Neural crest cell (in vitro differentiated cells): ENCODE measurements around the gene TACR3. TPM values are rescaled to one million over a fixed set of nuclear protein-coding genes. Genes with fewer than 3 reads are reported as not detected.

ENCODE experiments used
- DNase-seq: peaks from one replicate; pipeline ENCODE4 v3.0.0; 2021; ENCODE audit warnings: low read depth, mixed read lengths, low spot score
- H3K27ac Mint-ChIP-seq: one replicate; pipeline ENCODE4 v1.8.0; 2021; ENCODE audit warnings: mild to moderate bottlenecking, mixed read lengths; ENCODE audit not compliant: unreplicated experiment
- H3K27me3 Mint-ChIP-seq: 2 replicates; pipeline ENCODE4 v1.8.0; 2021; ENCODE audit warnings: low read depth, mild to moderate bottlenecking, mixed read lengths
- H3K36me3 Mint-ChIP-seq: 2 replicates; pipeline ENCODE4 v1.8.0; 2021; ENCODE audit warnings: low read depth, mild to moderate bottlenecking, mixed read lengths
- H3K4me1 Mint-ChIP-seq: 2 replicates; pipeline ENCODE4 v1.8.0; 2021; ENCODE audit warnings: mixed read lengths
- H3K4me3 Mint-ChIP-seq: one replicate; pipeline ENCODE4 v1.8.0; 2021; ENCODE audit warnings: mild to moderate bottlenecking, mixed read lengths
- H3K9me3 Mint-ChIP-seq: 2 replicates; pipeline ENCODE4 v1.8.0; 2021; ENCODE audit warnings: mixed read lengths
- CTCF ChIP-seq: fragments of 200-600 bp; sonication (generic); conservative IDR thresholded peaks from 2 replicates; pipeline ENCODE4 v1.5.0; 2021; ENCODE audit warnings: antibody characterized with exemption, mild to moderate bottlenecking
- total RNA-seq: library from RNA; stranded (reverse); gene quantifications from 2 replicates; pipeline ENCODE4 v1.2.1, GENCODE V29; 2021

The TACR3 gene
- total RNA-seq, 1 donor from 2014 or later, result 0.82 TPM

GRCh38 chr4:103664436-103665075, 55.2 kb downstream of the TACR3 start:
- Mint-ChIP-seq H3K36me3 (no peaks in the 10 kb centered on the region), H3K27me3 (no peaks in the 10 kb centered on the region), H3K9me3 (no peaks in the 10 kb centered on the region), H3K27ac (no peak overlapping the region), H3K4me1 (no peaks in the 10 kb centered on the region), H3K4me3 (no peak overlapping the region)
- no peak for TF ChIP-seq CTCF
- no peak for DNase-seq

GRCh38 chr4:103648541-103648940, 71.2 kb downstream of the TACR3 start:
- H3K27me3 Mint-ChIP-seq, result no peaks in the 10 kb centered on the region

GRCh38 chr4:103645991-103646390, 73.8 kb downstream of the TACR3 start:
- H3K27ac Mint-ChIP-seq, result no peak overlapping the region
- H3K27me3 Mint-ChIP-seq, result no peaks in the 10 kb centered on the region
- no peaks in the 10 kb centered on the region for H3K4me1 Mint-ChIP-seq
- DNase-seq, result no peak
- no peak overlapping the region for H3K4me3 Mint-ChIP-seq
- TF ChIP-seq CTCF, result no peak
- H3K9me3 Mint-ChIP-seq, result peaks cover 3% of the 10 kb centered on the region
- no peaks in the 10 kb centered on the region for H3K36me3 Mint-ChIP-seq

More at GRCh38 chr4:103648541-103648940, 71.2 kb downstream of the TACR3 start:
- no peak for TF ChIP-seq CTCF
- DNase-seq, result no peak
- H3K27ac Mint-ChIP-seq, result no peak overlapping the region
- no peaks in the 10 kb centered on the region for H3K4me1 Mint-ChIP-seq
- no peaks in the 10 kb centered on the region for H3K36me3 Mint-ChIP-seq
- peaks cover 6% of the 10 kb centered on the region for H3K9me3 Mint-ChIP-seq
- no peak overlapping the region for H3K4me3 Mint-ChIP-seq

GRCh38 chr4:103634236-103634635, 85.5 kb downstream of the TACR3 start:
- Mint-ChIP-seq H3K9me3 (no peaks in the 10 kb centered on the region), H3K4me3 (no peak overlapping the region), H3K4me1 (no peaks in the 10 kb centered on the region), H3K27ac (no peak overlapping the region), H3K36me3 (no peaks in the 10 kb centered on the region), H3K27me3 (no peaks in the 10 kb centered on the region)
- TF ChIP-seq CTCF, result no peak
- DNase-seq, result no peak

- H3K9me3 Mint-ChIP-seq, result peaks cover 4% of the 10 kb centered on the region
- DNase-seq, result no peak
- no peak overlapping the region for H3K4me3 Mint-ChIP-seq
- no peak for TF ChIP-seq CTCF
- H3K27me3 Mint-ChIP-seq, result no peaks in the 10 kb centered on the region
- no peaks in the 10 kb centered on the region for H3K4me1 Mint-ChIP-seq
- no peaks in the 10 kb centered on the region for H3K36me3 Mint-ChIP-seq
- H3K27ac Mint-ChIP-seq, result no peak overlapping the region
These were observed 93.5 kb downstream of the TACR3 start for GRCh38 chr4:103626296-103626695.
